K562 (cell line): ENCODE measurements around the gene CDKL1. TPM values are rescaled to one million over a fixed set of nuclear protein-coding genes. Genes with fewer than 3 reads are reported as not detected.

Experiments
- KAT7 ChIP-seq: sonication (generic); formaldehyde crosslinking; IDR thresholded peaks from 2 replicates; pipeline ENCODE4 v1.8.0; 2022; ENCODE audit warnings: missing genetic modification reagents, mild to moderate bottlenecking, borderline replicate concordance
- KLF1 ChIP-seq: fragments of 450-650 bp; IDR thresholded peaks from 2 replicates; pipeline ENCODE4 v1.6.1; 2016; ENCODE audit warnings: missing genetic modification characterization, missing compliant biosample characterization
- NCOR1 ChIP-seq: fragments of 450-650 bp; IDR thresholded peaks from 2 replicates; pipeline ENCODE4 v1.6.1; 2016; ENCODE audit warnings: mild to moderate bottlenecking, moderate library complexity
- PCBP1 ChIP-seq: fragments of 200-400 bp; formaldehyde crosslinking; IDR thresholded peaks from 2 replicates; pipeline ENCODE4 v1.6.1; 2018; ENCODE audit warnings: mild to moderate bottlenecking, low read depth, low read length; ENCODE audit not compliant: poor library complexity, severe bottlenecking
- POLR2B ChIP-seq: fragments of 450-650 bp; IDR thresholded peaks from 2 replicates; pipeline ENCODE4 v1.6.1; 2018; ENCODE audit warnings: low read depth; ENCODE audit not compliant: partially characterized antibody
- SIN3B ChIP-seq: fragments of 450-650 bp; IDR thresholded peaks from 2 replicates; pipeline ENCODE4 v1.6.1; 2017; ENCODE audit warnings: low read depth, mild to moderate bottlenecking, moderate library complexity
- SIX5 ChIP-seq, 2 experiments: IDR thresholded peaks; 2 replicates each; pipeline ENCODE4 v1.6.1; 2011; ENCODE audit warnings: low read length in 2 of 2, borderline replicate concordance in 1 of 2, low read depth in 1 of 2, mild to moderate bottlenecking in 1 of 2, moderate library complexity in 1 of 2; ENCODE audit not compliant: insufficient read depth in 1 of 2
- TFAM ChIP-seq: fragments of 250-450 bp; sonication (Bioruptor Pico); conservative IDR thresholded peaks from 2 replicates; pipeline ENCODE4 v1.5.0; 2021; ENCODE audit warnings: mild to moderate bottlenecking, moderate library complexity
- VEZF1 ChIP-seq: fragments of 200-800 bp; sonication (Bioruptor generic); IDR thresholded peaks from 2 replicates; pipeline ENCODE4 v1.6.1; 2017; ENCODE audit warnings: missing genetic modification characterization, missing compliant biosample characterization
- ZHX1 ChIP-seq: fragments of 150-350 bp; conservative IDR thresholded peaks from 2 replicates; pipeline ENCODE4 v1.6.1; 2014; ENCODE audit warnings: low read length
- ZNF12 ChIP-seq: sonication (generic); formaldehyde crosslinking; IDR thresholded peaks from 2 replicates; pipeline ENCODE4 v1.4.0; 2020; ENCODE audit warnings: mild to moderate bottlenecking, missing genetic modification reagents
- ZNF121 ChIP-seq: sonication (generic); formaldehyde crosslinking; conservative IDR thresholded peaks from 2 replicates; pipeline ENCODE4 v1.8.0; 2022; ENCODE audit warnings: missing genetic modification reagents
- polyA plus RNA-seq, 8 experiments: library from polyadenylated mRNA; depleted of rRNA in 4 of 8; stranded (reverse) in 5 of 8; unstranded in 3 of 8; fragments of >200 nt; fragmentation: Nextera tagmentation in 2 of 8; fragmentation: Illumina TruSeq in 1 of 8; extraction: Ambion mirVana in 2 of 8; extraction: Trizol in 1 of 8; gene quantifications; 2 replicates each; pipeline versions ENCODE4 v1.2.1 to v1.2.3, GENCODE V29; 2011 to 2014; ENCODE audit warnings: inconsistent platforms in 1 of 8, missing spikeins in 1 of 8
- total RNA-seq, 7 experiments: library from RNA; depleted of rRNA in 6 of 7; stranded (reverse); fragments of >200 nt in 6 of 7; fragmentation: Illumina TruSeq in 2 of 7; extraction: Trizol in 2 of 7; gene quantifications; 2 replicates each; pipeline versions ENCODE4 v1.2.1 to v1.2.3, GENCODE V29; 2011 to 2021; ENCODE audit warnings: low replicate concordance in 1 of 7

The CDKL1 gene
- total and polyA plus RNA-seq, 9 of the 15 experiments (the other 6 are each of a cell fraction or from before 2014, with no cell fraction given): 2.3 to 35.0 (median 7.5) TPM

- TF ChIP-seq ZHX1: no peak
- TF ChIP-seq PCBP1: no peak
- no peak for TF ChIP-seq ZNF121 (CRISPR knock-in tag)
- no peak for TF ChIP-seq VEZF1 (CRISPR knock-in tag)
- TF ChIP-seq POLR2B: no peak
- TF ChIP-seq SIN3B: no peak
- no peak for TF ChIP-seq TFAM (CRISPR knock-in tag)
- no peak for TF ChIP-seq KAT7 (CRISPR knock-in tag)
- no peak for TF ChIP-seq ZNF12 (CRISPR knock-in tag)
- no peak for TF ChIP-seq NCOR1
- no peak for TF ChIP-seq KLF1
- TF ChIP-seq SIX5 (IDR thresholded peaks at IDR 0.05; ENCODE audit: borderline replicate concordance in 1 of 2, insufficient read depth in 1 of 2, low read depth in 1 of 2, low read length in 2 of 2): no peak
Measured at GRCh38 chr14:50407111-50407812, 10.6 kb upstream of the CDKL1 start (continued).
